HG03342 (cell line): ENCODE measurements around the gene SYT7.
A peak's percentile ranks its signal among the peaks of the same experiment; 100 is the strongest.
"Not testable (repeated sequence)": the region's sequence is repeated elsewhere in the genome, so short reads cannot be mapped to it uniquely, and the experiment has no call there.

ENCODE experiments used
- ATAC-seq: cut with Tn5 transposase; IDR thresholded peaks from one replicate; pipeline ENCODE4 v1.9.1; 2021; ENCODE audit warnings: mild to moderate bottlenecking, moderate library complexity; ENCODE audit not compliant: unreplicated experiment

SYT7 gene

GRCh38 chr11:61581030-61581928 is at the start of gene SYT7:
SYT7 (minus strand) TSS chr11:61581076; CDS start chr11:61580820, 256 bp downstream.
- ATAC-seq = peak; percentile 79

GRCh38 chr11:61630089-61630488 is 49.2 kb upstream of the SYT7 start:
- ATAC-seq = no peak

- no peak for ATAC-seq
These were observed 48.4 kb upstream of the SYT7 start for GRCh38 chr11:61629082-61629833.

GRCh38 chr11:61628662-61628970 is 47.7 kb upstream of the SYT7 start:
- no peak for ATAC-seq

- ATAC-seq = no peak
These were observed 47.2 kb upstream of the SYT7 start for GRCh38 chr11:61627850-61628661.

GRCh38 chr11:61626580-61627380 is 45.9 kb upstream of the SYT7 start:
- ATAC-seq = no peak

GRCh38 chr11:61625525-61625924 is 44.6 kb upstream of the SYT7 start:
- ATAC-seq = no peak

GRCh38 chr11:61621917-61622585 is 41.2 kb upstream of the SYT7 start:
- no peak for ATAC-seq

- ATAC-seq = no peak
These were observed 38.8 kb upstream of the SYT7 start for GRCh38 chr11:61619471-61620226.

GRCh38 chr11:61618978-61619377 is 38.1 kb upstream of the SYT7 start:
- no peak for ATAC-seq

GRCh38 chr11:61617515-61617914 is 36.6 kb upstream of the SYT7 start:
- ATAC-seq = no peak

- ATAC-seq = no peak
These were observed 35.6 kb upstream of the SYT7 start for GRCh38 chr11:61616434-61616833.

GRCh38 chr11:61614782-61615181 is 33.9 kb upstream of the SYT7 start:
- not testable (repeated sequence) for ATAC-seq

GRCh38 chr11:61613870-61614269 is 33.0 kb upstream of the SYT7 start:
- no peak for ATAC-seq

GRCh38 chr11:61613051-61613450 is 32.2 kb upstream of the SYT7 start:
- ATAC-seq = no peak

- no peak for ATAC-seq
These were observed 30.4 kb upstream of the SYT7 start for GRCh38 chr11:61611309-61611708.

GRCh38 chr11:61610905-61611304 is 30.0 kb upstream of the SYT7 start:
- no peak for ATAC-seq

GRCh38 chr11:61609980-61610366 is 29.1 kb upstream of the SYT7 start:
- ATAC-seq = no peak
